Fibroblast of the aortic adventitia (primary cell): ENCODE results near the gene PRELID2. TPM values are rescaled to one million over a fixed set of nuclear protein-coding genes. Genes with fewer than 3 reads are reported as not detected.

ENCODE experiments used
- DNase-seq: peaks from one replicate; pipeline ENCODE4 v3.0.0-alpha.2; 2010; ENCODE audit warnings: low read depth
- H3K4me3 ChIP-seq: 2 replicates; pipeline ENCODE4 v1.5.1; 2011; ENCODE audit warnings: low read depth, mild to moderate bottlenecking, control low read depth, low read length, moderate library complexity
- CTCF ChIP-seq: IDR thresholded peaks from 2 replicates; pipeline ENCODE4 v1.5.1; 2011; ENCODE audit warnings: mild to moderate bottlenecking, low read length, control low read depth, inconsistent platforms; ENCODE audit not compliant: insufficient read depth
- total RNA-seq: library from RNA; depleted of rRNA; stranded (reverse); fragments of >200 nt; gene quantifications from 2 replicates; pipeline ENCODE4 v1.2.3, GENCODE V29; 2012; ENCODE audit warnings: low replicate concordance

Gene PRELID2
- total RNA-seq, 1 donor = 35.4 TPM

- H3K4me3 ChIP-seq = no peak overlapping the region
- DNase-seq = no peak
- no peak for TF ChIP-seq CTCF
These were observed 123.7 kb downstream of the PRELID2 start for GRCh38 chr5:145711417-145711816.

Other genes with a start within 250 kb of the PRELID2 start
- gene GRXCR2, start 37.7 kb upstream of the PRELID2 start, total RNA-seq = 0.09 TPM in 1 of 2 replicates, not detected in the other
- gene SH3RF2, start 101.2 kb upstream of the PRELID2 start, total RNA-seq = 0.49 and 6.7 TPM in 2 replicates